Natural killer cell (primary cell): ENCODE data around the gene SPAG9. TPM values are rescaled to one million over a fixed set of nuclear protein-coding genes. Genes with fewer than 3 reads are reported as not detected.

Experiments
- ATAC-seq, 3 donors: fragments of 150-1000 bp in 2 of 3; fragments of 200-7000 bp in 1 of 3; cut with Tn5 transposase; 1 replicate in 1 of 3; 2 replicates in 2 of 3; pipeline ENCODE4 v1.10.0; 2021; ENCODE audit warnings: mild to moderate bottlenecking in 2 of 3, moderate library complexity in 2 of 3
- DNase-seq, 2 donors: peaks; one replicate each; pipeline versions ENCODE4 v3.0.0 to v3.0.0-alpha.2; 2013 to 2021; ENCODE audit warnings: mixed read lengths in 1 of 2
- H3K27ac ChIP-seq: one replicate; pipeline ENCODE4 v1.5.1; 2013; ENCODE audit warnings: mild to moderate bottlenecking, low read length
- H3K27me3 ChIP-seq: one replicate; pipeline ENCODE4 v1.6.1; 2013; ENCODE audit warnings: low read length; ENCODE audit not compliant: control insufficient read depth, insufficient read depth
- H3K36me3 ChIP-seq: one replicate; pipeline ENCODE4 v1.6.1; 2013; ENCODE audit warnings: low read length; ENCODE audit not compliant: control insufficient read depth, insufficient read depth
- H3K4me1 ChIP-seq: one replicate; pipeline ENCODE4 v1.6.1; 2013; ENCODE audit warnings: low read length; ENCODE audit not compliant: control insufficient read depth, insufficient read depth
- H3K4me3 ChIP-seq: one replicate; pipeline ENCODE4 v1.5.1; 2013; ENCODE audit warnings: low read length
- H3K9me3 ChIP-seq: one replicate; pipeline ENCODE4 v1.6.1; 2013; ENCODE audit warnings: low read length; ENCODE audit not compliant: control insufficient read depth, insufficient read depth
- H3K27ac Mint-ChIP-seq, 2 donors: one replicate each; pipeline ENCODE4 v1.8.0; 2022; ENCODE audit warnings: mild to moderate bottlenecking in 2 of 2, mixed read lengths in 2 of 2, moderate library complexity in 1 of 2
- H3K27me3 Mint-ChIP-seq, 2 donors: one replicate each; pipeline ENCODE4 v1.8.0; 2022; ENCODE audit warnings: low read depth in 2 of 2, mixed read lengths in 2 of 2
- H3K36me3 Mint-ChIP-seq: one replicate; pipeline ENCODE4 v1.8.0; 2022; ENCODE audit warnings: mixed read lengths
- H3K4me1 Mint-ChIP-seq, 2 donors: one replicate each; pipeline ENCODE4 v1.8.0; 2022; ENCODE audit warnings: mixed read lengths in 2 of 2
- H3K4me3 Mint-ChIP-seq: one replicate; pipeline ENCODE4 v1.8.0; 2022; ENCODE audit warnings: mild to moderate bottlenecking, moderate library complexity, mixed read lengths
- H3K9me3 Mint-ChIP-seq, 2 donors: one replicate each; pipeline ENCODE4 v1.8.0; 2022; ENCODE audit warnings: mixed read lengths in 2 of 2
- WGBS: methylation state at CpG from one replicate; pipeline ENCODE4 v1.1.7; 2013; ENCODE audit warnings: missing lambda C conversion rate; ENCODE audit not compliant: insufficient coverage; 5-methylcytosine and 5-hydroxymethylcytosine counted together
- intact Hi-C: fragments of 100-400 bp; cut with micrococcal nuclease; formaldehyde crosslinking; loops from one replicate; pipeline ENCODE4 v1.14.2; 2022
- total RNA-seq, 4 donors: library from RNA; stranded (reverse); fragments of 120-200 nt in 1 of 4; gene quantifications; one replicate each; pipeline versions ENCODE4 v1.2.3 to v1.2.4, GENCODE V29; 2013 to 2022
- TF ChIP-seq, protein P1 (sequence below): fragments of 200-600 bp; IDR thresholded peaks from one replicate; pipeline ENCODE4 v1.8.0; 2022; ENCODE audit warnings: antibody characterized with exemption

SPAG9 gene
- total RNA-seq, 3 donors from 2014 or later (not counting 1 experiment from before 2014, with no cell fraction given) = 78.1 to 91.7 (median 90.3) TPM

DNA sequence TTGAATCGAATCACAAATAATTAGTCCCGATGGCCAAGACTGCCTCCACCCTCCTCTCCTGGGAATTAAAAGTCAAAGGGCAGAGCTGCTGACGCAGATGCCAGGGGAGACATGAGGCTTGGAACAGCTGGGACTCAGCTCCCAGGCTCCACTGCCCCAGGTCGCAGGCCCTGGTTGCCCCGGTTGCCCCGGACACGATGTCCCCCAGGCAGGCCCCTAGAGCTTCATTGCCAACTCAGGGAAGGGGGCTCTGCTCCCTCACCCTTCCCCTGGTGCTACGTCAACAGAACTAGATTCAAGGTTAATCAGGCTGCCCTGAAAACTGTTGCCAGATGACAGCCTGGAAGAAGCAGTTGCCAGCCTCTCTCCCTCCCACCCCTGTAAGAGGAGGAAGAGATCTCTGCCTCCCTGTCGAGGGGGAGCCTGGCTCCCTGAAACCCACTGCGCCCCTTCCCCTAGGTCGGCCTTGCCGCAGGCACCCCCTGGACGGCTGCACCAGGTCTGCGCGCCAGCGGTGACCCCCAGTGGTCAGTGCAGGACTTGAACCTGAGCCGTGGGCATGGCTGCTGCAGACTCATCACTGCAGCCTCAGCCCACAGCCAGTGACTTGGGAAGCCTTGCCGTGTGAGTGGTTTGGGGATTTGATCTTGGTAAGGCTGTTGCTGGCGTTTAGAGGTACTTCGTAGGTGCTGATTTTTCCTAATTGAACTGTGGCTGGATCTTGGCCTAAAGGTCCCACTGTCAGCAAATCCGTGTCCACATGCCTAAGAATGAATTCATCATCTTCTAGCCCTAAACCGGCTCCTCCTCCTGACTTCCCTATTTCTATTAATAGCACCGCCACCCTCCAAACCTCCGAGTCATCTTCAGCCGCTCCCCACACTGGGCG, 170.4 kb downstream of the SPAG9 start:
- ATAC-seq = peak; percentile 86 to 91 (median 89)
- Mint-ChIP-seq H3K4me1 (peaks cover 7 to 19% of the 10 kb centered on the region in 2 donors), H3K9me3 (no peaks in the 10 kb centered on the region), H3K4me3 (no peak overlapping the region), H3K36me3 (no peaks in the 10 kb centered on the region), H3K27me3 (peaks cover 8 to 13% of the 10 kb centered on the region in 2 donors), H3K27ac (peak overlapping the region in 1 of 2 donors; percentile 11)
- Histone ChIP-seq H3K9me3 (no peaks in the 10 kb centered on the region), H3K36me3 (no peaks in the 10 kb centered on the region), H3K4me3 (no peak overlapping the region), H3K4me1 (peaks cover 20% of the 10 kb centered on the region), H3K27ac (no peak overlapping the region), H3K27me3 (no peaks in the 10 kb centered on the region)
- TF ChIP-seq, protein P1, sequence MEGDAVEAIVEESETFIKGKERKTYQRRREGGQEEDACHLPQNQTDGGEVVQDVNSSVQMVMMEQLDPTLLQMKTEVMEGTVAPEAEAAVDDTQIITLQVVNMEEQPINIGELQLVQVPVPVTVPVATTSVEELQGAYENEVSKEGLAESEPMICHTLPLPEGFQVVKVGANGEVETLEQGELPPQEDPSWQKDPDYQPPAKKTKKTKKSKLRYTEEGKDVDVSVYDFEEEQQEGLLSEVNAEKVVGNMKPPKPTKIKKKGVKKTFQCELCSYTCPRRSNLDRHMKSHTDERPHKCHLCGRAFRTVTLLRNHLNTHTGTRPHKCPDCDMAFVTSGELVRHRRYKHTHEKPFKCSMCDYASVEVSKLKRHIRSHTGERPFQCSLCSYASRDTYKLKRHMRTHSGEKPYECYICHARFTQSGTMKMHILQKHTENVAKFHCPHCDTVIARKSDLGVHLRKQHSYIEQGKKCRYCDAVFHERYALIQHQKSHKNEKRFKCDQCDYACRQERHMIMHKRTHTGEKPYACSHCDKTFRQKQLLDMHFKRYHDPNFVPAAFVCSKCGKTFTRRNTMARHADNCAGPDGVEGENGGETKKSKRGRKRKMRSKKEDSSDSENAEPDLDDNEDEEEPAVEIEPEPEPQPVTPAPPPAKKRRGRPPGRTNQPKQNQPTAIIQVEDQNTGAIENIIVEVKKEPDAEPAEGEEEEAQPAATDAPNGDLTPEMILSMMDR = peak; percentile 54
- peak; percentile 38 to 80 for DNase-seq
- intact Hi-C loops = no loop called here
- 29% methylated on average over 26 of the region's 26 CpGs for WGBS

DNA sequence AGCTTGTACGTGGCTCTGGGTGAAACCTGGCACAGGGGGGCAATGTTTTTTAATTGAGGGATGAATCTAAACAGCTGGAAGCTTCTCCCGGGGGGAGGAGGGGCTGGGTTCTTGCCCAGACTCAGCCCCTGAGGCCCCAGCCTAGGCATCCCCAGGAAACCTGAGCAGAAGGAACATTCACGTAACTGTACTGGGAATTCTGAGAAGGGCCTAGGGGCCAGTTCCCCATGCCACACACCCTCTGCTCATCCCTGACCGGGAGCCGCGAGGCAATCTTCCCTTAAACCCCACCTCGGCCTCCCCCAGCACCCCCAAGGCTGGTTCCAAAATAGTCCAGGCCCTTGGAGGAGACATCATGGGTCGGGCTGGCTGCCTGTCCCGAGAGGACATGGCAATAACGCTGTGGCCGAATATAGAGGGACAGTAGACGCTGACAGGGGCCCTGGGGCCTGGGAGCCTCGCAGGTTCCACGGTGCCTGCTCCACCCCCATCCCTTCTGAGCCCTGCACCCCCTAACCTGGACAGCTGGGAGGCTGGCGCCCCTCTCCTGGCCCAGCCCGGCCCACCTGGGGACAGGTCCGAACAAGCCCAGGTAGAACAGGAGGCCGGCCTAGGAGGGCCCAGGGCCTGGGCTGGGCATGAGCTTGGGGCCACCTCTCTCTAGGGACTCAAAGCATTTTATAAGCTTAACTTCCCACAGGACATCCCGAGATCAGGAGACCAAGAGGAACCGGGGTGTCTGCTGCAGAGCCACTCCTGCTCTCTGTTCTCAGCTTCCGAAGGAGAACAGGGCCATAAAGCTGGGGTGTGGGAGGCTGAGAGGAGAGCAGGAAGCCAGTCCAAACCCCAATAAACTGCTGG, 171.3 kb downstream of the SPAG9 start:
- H3K4me3 ChIP-seq = no peak overlapping the region
- H3K4me1 ChIP-seq = peaks cover 27% of the 10 kb centered on the region
- H3K9me3 ChIP-seq = no peaks in the 10 kb centered on the region
- ATAC-seq (no peak), DNase-seq (peak in 1 of 2 donors; percentile 11)
- Mint-ChIP-seq H3K27ac (no peak overlapping the region), H3K4me1 (peaks cover 7 to 19% of the 10 kb centered on the region in 2 donors), H3K4me3 (no peak overlapping the region), H3K36me3 (no peaks in the 10 kb centered on the region), H3K27me3 (peaks cover 8 to 13% of the 10 kb centered on the region in 2 donors), H3K9me3 (no peaks in the 10 kb centered on the region)
- TF ChIP-seq, protein P1 = no peak
- H3K27me3 ChIP-seq = no peaks in the 10 kb centered on the region
- H3K36me3 ChIP-seq = no peaks in the 10 kb centered on the region
- no peak overlapping the region for H3K27ac ChIP-seq
- 95% methylated on average over 21 of the region's 21 CpGs for WGBS
- intact Hi-C loops = no loop called here

DNA sequence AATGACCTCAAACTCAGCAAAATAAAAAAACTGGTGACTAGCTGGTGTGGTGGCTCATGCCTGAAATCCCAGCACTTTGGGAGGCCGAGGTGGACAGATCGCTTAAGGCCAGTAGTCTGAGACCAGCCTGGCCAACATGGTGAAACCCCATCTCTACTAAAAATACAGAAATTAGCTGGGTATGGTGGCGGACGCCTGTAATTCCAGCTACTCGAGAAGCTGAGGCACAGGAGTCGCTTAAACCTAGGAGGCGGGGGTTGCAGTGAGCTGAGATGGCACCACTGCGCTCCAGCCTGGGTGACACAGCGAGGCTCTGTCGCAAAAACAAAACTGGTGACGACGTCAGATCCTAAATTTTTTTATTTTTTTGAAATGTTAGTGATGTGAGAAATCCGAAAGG, 172.0 kb downstream of the SPAG9 start:
- Histone ChIP-seq H3K4me3 (no peak overlapping the region), H3K9me3 (no peaks in the 10 kb centered on the region), H3K27ac (no peak overlapping the region), H3K27me3 (no peaks in the 10 kb centered on the region), H3K4me1 (peaks cover 33% of the 10 kb centered on the region), H3K36me3 (no peaks in the 10 kb centered on the region)
- DNase-seq (no peak), ATAC-seq (no peak)
- 96% methylated on average over 13 of the region's 13 CpGs for WGBS
- Mint-ChIP-seq H3K27ac (no peak overlapping the region), H3K9me3 (no peaks in the 10 kb centered on the region), H3K27me3 (peaks cover 8 to 13% of the 10 kb centered on the region in 2 donors), H3K36me3 (no peaks in the 10 kb centered on the region), H3K4me1 (peaks cover 7 to 26% of the 10 kb centered on the region in 2 donors), H3K4me3 (no peak overlapping the region)
- TF ChIP-seq, protein P1 = no peak
- intact Hi-C loops = no loop called here
